GM18517 (cell line): ENCODE measurements around the gene MAFF.
"Not testable (repeated sequence)": the region's sequence is repeated elsewhere in the genome, so short reads cannot be mapped to it uniquely, and the experiment has no call there.

Experiments used
- ATAC-seq: cut with Tn5 transposase; IDR thresholded peaks from one replicate; pipeline ENCODE4 v1.9.1; 2021; ENCODE audit warnings: mild to moderate bottlenecking, moderate library complexity; ENCODE audit not compliant: unreplicated experiment

The MAFF gene

DNA sequence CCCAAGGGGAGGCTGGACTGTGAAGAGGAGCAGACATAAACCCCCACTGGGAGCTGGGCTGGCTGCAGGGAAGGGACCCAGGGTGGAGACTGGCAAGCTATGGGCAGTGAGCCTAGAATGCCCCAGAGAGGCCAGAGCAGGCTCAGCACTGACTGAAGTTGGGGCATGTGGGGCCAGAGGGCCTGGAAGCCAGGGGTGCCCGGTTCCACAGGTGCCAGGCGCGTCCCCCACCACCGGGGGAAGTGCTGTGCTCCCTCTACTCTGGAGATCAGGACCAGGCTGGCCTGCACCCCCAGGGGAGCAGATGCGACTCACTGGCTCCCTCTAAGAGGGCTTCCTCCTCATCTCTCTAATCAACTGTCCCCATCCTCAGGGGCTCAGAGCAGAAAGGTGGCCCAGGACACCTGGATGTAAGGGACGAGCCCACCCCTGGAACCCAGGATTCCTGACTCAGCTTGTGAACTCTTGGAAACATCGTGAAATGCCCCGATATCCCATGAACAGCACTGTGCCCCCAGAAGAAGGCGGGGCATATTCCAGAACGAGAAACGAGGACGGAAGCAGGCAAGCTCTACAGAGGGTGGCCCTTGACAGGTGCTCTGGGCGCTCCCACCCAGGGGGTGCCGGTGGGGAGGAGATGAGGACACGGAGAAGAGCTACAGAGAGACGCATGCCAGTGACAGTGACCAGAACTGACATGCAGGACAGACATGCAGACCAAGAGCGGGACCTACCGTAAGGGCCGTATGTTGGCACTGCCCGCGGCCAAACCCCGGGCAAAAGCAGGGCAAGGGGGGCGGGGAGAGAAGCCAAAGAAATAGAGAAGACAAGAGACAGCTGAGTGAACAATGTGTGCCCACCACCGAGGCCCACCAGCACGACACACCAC lies 20.4 kb downstream of the MAFF start:
- no peak for ATAC-seq

DNA sequence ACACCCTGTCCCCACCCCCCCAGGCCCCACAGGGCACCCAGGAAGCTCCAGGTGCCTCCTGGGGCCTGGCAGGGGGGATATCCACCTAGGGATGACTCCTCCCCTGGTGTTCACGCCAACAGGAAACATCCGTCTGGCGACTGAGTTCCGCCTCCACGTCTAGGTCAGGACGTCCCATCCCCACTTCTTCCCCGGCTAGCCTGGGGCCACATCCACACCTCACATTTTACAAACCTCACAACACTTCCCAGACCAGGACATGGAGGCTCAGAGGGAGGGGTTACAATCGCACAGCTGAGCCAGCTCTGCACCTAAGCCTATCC lies 21.0 kb downstream of the MAFF start:
- ATAC-seq: no peak

DNA sequence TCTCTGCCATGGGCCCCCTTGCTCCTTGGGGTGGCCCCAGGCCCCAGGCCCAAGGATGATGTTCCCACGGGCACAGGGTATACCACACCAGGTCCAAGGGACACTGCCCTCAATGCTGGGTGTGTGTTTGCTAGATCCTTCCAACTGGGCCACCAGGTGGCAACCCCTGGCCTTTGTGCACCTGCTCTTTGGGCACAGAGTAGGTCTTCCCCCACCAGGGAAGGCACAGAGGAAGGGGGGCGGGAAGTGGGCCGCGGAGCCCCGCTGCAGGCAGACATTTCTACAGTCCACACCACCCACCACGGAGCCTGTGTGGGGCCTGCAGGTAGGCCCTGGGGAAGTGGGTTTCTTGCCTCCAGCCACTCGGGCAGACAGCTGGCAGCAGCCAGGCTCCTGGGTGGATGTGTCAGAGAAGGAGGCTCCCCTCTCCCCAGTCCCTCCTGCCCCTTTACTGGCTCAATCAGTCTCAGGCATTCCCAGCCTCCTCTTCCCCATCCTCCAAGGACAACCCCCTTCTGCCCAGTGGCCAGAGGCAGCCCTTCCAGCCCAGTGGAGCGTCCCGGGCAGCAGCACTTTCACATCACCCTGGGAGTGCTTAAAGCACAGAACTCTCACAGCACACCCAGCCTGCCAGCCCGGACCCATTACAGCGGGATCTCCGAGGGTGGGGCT lies 21.6 kb downstream of the MAFF start:
- no peak for ATAC-seq

DNA sequence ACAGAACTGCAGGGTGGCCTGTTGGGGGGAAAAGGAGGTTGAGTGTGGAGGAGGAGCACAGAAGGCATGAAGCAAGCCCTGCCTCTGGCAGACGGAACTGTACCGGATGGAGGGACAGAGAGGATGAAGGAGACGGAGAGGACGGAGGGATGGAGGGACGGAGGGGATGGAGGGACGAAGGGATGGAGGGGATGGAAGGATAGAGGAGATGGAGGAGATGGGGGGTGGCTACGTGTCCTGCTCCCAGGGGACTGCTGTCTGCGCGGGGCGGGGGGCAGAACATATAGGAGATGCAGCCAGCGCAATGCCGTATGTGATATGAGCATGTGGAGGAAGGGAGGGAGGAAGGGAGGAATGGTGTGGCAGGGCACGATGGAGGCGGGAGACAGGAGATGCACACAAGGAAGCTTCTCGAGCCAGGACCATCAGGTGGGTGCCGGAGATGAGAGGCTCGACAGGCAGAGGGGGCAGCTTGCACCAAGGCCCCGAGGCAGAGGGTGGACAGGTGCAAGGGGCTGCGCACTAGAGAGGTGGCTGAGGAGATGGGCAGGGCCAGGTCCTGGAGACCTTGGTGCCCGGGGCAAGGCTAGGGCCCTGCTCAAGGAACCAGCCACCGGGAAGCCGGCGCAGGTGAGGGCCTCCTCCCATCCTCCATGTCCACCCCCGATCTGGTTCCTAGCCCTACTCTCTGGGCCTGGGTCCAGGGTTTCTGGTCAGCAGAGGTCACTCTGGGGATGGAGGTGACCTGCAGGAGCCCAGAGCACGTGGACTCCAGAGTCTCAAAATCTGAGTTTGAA lies 25.3 kb downstream of the MAFF start:
- no peak for ATAC-seq

DNA sequence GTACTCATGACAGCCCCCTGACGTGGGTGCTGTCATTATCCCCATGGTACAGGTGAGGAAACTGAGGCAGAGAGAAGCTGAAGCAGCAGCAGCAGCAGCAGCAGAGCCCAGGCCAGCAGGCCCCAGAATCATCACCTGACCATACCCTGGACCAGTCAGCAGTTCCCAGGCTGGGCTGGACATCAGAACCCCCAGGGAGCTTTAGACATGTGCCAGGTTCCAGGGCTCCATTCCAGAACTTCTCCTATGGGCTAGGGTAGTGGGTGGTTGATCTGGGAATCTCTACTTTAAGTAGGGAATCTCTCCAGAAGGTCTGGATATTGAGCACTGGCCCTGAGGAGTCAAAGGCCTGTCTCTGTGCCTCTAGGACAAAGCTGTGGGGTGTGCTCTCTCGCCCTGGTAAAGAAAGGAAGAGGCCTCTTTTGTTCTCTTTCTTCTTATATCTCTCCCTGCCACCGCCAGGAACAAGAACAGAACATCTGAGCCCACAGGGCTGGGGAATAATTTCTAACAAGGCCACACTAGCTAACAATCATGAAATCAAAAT lies 26.6 kb downstream of the MAFF start:
- no peak for ATAC-seq

DNA sequence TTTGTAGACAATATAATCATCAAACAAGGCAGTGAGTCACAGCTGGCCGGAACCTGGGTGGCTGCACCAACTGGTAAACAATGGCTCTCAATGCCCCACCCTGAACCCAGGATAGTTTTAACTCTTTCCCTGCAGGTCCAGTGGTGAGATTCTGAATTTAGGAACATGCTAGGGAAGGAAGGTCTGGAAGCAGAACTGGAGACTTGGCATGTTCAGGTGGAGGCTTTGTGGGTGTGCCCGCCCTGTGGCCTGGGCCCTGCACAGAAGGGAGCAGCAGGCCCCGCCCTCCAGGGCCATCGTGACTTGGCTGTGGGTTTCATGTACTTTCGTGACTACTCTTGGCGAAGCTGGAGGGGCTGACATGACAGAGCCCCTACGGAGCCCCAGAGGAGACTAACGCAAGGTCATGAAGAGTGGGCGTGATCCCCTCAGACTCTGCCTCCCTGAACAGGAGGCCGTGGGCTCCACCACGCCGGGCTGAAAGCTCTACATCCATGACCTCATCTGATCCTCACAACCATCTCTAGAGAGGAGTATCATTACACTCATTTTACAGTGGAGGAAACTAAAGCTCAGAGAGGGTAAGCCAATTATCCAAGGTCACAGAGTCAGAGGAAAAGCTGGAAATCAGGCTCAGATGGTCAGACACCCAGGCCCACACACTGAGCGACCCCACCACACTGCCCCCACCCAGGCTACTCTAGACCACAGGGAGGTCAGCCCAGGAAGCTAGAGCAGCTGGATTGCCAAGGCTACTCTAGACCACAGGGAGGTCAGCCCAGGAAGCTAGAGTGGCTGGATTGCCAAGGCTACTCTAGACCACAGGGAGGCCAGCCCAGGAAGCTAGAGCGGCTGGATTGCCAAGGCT lies 27.3 kb downstream of the MAFF start:
- ATAC-seq: no peak

DNA sequence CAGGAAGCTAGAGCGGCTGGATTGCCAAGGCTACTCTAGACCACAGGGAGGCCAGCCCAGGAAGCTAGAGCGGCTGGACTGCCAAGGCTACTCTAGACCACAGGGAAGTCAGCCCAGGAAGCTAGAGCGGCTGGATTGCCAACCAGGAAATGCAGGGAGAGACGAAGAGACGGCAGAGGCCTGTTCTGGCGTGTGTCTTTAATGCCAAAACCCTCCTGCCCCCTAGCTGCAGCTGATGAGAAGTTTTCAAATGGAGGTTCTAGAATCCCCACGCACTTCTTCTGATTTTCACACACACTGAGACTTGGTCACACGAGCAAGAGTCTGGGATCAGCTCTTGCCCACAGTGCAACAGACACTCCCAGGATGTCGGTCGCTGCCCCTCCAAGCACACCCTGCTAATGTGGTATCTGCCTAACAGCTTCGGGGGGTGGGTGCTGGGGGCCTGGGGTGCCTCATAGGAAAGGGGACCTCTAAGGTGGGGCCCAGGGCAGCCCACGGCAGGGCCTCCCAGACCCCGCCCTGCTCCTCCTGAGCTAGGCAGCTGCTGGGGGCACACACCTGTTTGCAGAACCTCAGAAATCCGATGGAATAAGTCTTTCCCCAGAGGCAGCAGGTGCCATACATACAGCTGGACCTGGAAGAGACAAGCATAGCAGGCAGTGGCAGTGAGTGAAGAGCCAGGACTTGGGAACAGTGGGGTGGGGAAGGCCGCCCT lies 28.5 kb downstream of the MAFF start:
- ATAC-seq: no peak

DNA sequence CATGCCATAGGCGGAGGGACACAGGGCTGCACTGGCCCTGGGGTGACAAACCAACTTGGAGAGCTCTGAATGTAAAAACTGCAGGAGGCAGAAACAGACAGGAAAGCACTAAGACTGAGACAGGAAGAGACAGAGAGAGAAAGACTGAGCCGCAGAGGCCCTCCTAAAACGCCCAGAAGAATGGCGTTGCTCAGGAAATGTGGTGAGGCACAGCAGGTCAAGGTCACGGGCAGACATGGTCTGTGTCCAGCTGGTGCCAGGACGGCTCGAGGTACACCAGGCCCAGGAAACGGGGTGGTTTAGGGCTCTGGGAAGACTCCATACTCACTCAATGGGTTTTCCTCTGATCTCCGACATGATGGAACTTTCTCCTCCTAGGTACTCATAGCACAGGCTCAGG lies 29.1 kb downstream of the MAFF start:
- no peak for ATAC-seq

DNA sequence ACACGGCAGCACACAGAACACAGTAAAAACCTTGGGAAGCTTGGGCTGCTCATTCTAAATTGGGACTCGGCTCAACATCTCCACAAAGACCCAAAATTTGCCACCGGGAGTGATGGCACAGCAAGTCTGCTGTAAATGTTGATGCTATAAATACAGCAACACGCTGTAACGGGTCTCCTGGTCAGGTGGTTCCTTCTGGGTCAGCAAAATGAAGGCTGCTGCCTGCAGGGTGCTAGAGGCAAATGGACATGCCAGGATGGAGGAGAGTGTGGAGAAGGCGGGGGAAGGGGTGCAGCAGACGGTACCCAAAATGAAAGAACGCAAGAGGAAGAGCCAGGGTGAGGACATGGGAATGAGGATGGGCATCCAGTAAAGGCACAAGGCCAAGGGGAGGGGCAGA lies 30.4 kb downstream of the MAFF start:
- ATAC-seq: no peak

DNA sequence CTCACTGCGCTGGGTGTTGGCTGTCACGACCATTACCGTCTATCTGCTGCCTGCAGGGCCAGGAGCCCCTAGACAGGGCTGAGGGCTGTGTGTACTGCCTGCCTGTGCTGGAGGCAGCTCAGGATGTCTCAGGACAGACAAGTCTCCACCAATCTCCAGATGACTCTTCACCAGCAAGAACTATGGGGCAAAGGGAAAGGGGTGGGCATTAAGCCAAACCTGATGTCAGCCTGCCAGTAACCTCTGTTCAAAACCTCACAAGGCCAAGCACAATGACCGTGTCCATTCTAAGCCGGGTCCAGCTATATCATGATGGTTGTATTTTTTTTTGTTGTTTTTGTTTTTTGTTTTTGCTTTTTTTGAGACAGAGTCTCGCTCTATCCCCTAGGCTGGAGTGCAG lies 31.6 kb downstream of the MAFF start:
- no peak for ATAC-seq

DNA sequence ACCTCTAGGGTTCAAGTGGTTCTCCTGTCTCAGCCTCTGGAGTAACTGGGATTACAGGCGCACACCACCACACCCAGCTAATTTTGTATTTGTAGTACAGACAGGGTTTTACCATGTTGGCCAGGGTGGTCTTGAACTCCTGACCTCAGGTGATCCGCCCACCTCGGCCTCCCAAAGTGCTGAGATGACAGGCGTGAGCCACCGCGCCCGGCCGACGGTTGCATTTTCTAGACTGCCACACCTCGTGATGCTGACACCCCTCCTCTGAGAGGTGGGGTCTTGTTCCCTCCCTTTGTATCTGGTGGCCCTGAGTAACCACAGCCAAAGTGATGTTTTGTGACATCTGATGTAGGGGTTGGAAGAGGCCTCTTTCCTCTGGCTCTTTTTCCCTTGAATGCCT lies 32.1 kb downstream of the MAFF start:
- not testable (repeated sequence) for ATAC-seq

DNA sequence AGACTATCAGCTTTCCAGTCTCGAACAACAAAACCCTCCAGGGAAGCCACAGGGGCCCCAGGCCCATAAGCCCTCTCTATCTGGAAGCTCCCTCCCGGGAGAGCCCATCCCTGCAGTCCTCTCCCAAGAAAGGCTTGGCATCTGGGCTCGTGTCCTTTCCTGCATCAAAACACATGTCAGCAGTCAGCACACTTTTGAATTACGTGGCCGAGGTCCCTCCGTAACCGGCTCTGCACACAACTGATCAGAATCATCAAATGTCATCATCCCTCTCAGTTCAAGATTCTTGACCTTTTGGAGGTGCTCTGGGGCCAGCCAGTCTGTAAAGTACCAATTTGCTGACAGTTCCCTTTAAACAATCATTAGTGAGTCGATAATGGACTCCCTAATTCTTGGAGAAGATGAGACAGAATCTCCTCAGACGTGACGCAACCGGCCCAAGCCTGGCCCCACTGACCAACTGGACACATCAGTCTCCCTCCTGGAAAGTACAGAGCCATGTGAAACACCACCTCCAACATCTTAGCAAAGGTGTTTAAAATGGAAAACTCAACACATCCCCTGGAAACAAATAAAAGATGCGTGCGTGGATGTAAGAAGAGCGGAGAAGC lies 33.6 kb downstream of the MAFF start:
- ATAC-seq: no peak

DNA sequence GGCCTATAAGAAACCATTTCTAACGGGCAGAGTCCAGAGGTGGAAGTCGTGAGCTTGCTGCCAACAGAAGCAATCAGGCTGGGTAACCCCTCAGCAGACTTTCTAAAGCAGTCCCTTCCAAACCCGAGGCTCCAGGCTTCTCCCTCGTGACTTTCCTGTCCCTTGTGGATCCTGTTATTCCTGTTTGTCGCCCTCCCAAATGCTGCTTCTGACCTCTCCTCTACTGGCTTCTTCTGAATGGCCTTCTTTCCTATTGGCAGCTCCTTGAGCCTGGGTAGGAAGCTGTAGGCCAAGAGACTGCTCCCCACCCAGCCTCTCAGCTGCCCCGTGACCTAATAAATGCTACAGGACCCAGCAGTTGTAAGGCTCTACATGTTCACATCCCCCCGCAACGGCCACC lies 35.0 kb downstream of the MAFF start:
- no peak for ATAC-seq

DNA sequence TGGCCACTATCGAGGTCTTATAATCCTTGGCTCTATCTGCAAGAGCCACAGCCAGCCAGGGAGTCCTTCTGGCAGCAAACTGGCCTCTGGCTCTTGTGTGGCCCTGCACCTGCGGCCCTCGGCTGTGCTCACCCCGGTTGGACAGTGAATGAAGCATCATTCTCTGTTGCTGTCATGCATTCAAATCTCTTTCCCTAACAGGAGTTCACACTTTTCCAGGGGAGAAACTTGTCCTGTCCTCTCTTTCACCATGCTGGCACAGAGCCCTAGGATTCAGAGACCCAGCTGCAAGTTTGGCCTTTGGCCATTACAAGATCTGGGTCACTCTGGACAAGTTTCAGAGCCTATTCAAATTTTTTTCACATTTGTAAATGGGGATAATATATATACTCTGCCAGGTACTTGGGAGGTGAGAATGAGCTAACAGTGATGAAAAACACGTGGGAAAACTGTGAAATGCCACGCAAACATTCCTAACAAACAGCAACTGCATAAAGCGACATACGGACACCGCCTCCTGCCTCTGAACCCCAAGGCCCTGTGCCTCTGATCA lies 36.8 kb downstream of the MAFF start:
- ATAC-seq: no peak

DNA sequence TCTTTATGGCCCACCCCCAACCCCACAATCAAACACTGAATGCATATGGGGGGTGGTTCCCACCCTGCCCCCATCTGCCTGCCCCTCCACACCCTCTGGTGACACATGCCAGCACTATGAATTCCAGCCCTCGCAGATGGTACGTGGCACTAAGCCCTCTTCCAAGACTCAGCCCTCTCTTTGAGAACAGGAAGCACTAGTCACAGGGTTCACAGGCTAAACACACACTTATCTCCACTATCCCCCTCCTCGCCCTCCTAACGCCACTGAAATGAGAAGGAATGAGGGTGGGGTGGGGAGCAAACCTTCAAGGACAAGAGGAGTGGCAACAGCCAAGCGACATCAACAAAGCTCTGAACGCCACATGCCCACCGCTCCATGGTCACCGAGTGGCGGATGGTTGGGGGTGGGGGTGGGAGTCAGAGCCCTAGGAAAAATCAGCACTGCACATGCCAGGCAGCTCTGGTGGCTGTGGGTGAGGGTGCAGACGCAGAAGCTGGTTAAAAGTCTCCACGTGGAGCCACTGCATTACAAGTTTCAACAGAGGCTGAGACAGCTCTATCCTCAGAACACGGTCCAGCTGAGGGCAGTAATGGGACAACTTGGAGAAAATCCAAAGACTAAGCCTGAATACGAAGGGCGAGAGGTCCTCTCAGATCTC lies 37.4 kb downstream of the MAFF start:
- no peak for ATAC-seq

DNA sequence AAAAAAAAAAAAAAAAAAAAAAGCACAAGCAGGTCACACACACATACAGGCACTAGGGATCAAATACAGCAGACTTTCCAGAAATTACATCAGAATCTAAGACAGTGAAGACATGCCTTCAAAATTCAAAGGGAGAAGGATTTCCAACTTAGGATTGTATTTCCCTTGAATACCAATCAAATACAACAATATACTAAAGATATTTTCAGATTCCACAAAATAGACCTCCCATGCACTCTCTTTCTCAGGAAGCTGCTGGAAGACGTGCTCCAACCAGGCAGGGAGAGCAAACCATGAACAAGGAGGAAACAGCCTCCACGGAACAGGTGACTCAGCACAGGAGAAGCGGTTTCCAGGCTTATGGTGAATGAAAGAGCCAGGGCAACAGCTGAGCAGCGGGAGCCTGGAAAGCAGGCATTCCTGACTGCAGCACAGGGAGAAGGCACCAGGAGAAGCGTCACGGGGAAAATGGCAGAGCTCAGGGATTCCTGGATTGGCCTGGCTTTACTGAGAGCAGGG lies 39.0 kb downstream of the MAFF start:
- ATAC-seq: no peak

DNA sequence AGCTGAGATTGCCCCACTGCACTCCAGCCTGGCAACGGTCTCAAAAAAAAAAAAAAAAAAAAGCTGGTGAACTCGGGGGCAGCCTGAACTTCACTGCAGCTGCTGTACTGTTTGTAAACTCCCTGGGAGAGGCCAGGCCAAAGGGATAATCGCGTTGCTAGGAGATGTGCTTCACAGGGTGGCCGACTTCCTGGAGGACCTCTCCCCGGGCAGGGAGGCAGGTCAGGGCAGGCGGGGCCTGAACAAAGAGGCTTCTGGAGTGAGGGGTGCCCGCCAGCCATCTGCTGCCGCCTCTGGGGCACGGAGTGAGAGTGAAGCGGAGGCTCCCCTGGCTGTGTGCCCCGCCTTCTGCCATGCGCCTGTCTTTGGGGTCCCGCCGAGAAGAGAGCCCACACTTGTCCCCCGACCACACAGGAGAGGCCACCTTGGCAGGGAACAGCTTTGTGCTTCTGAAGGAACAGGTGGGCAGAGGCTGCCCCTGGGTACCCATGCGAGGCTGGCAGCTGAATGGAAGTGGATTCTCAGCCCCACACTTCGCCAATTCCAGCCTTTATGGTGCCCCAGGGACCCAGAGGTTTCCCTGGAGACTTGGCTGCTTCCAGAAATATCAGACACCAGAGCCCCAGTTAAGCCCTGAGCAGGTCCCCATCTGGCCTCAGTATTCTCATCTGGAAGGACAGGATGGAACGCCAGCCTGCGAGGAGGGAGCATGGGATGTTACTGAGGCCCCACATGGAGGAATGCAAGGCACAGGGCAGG lies 41.4 kb downstream of the MAFF start:
- ATAC-seq: no peak

DNA sequence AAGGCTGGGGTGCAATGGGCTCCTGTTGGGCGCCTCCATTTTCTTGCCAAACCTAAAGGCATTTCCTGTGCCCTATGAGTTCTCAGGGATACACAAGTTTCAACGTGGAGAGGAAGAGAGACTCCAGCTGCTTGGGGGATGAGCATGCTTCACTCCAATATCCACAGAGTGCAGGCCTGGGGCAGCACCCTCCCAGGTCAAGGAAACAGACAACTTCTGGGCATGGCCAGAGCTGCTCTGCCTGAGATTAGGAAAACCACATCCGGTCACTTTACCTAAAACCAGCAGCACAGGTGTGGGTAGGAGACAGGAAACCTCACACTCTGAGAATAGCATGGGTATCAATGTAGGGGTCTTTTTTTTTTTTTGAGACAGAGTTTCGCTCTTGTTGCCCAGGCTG lies 42.3 kb downstream of the MAFF start:
- no peak for ATAC-seq
